ENCODE results near the gene NSL1. TPM values are rescaled to one million over a fixed set of nuclear protein-coding genes. Genes with fewer than 3 reads are reported as not detected.

The NSL1 gene
- total RNA-seq, 1 donor = 28.2 TPM

DNA sequence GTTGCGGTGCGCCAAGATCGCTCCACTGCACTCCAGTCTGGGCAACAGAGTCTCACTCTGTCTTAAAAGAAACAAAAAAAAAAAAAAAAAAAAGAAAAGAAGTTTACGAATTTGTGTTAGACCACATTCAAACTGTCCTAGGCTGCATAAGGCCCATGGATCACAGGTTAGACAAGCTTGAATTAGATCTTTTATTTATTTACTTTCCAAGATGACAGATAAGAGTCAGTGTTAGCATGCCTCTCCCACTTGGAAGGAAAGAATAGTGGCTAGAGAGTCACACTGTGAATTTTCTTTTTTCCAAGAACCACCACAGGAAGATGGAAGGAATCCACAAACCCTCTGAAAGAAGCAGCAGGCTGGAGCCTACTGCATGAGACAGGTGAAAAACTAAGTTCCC lies 29.3 kb downstream of the NSL1 start:
- Histone ChIP-seq H3K4me2 (ENCODE audit: insufficient read depth, low read length) (no peak overlapping the region), H3K36me3 (ENCODE audit: insufficient read depth, low read length) (no peaks in the 10 kb centered on the region), H2AFZ (ENCODE audit: low read length) (no peak overlapping the region), H3K9me3 (ENCODE audit: low read depth, low read length) (no peaks in the 10 kb centered on the region), H3K4me3 (ENCODE audit: insufficient read depth, low read length) (no peak overlapping the region), H3K27me3 (ENCODE audit: insufficient read depth, low read length) (no peaks in the 10 kb centered on the region), H3K79me2 (ENCODE audit: insufficient read depth, low read length) (peaks cover 16% of the 10 kb centered on the region), H4K20me1 (ENCODE audit: insufficient read depth, low read length) (peaks cover 3% of the 10 kb centered on the region), H3K27ac (ENCODE audit: low read depth, low read length) (no peak overlapping the region), H3K4me1 (ENCODE audit: insufficient read depth, low read length) (no peaks in the 10 kb centered on the region)
- TF ChIP-seq, protein P1, sequence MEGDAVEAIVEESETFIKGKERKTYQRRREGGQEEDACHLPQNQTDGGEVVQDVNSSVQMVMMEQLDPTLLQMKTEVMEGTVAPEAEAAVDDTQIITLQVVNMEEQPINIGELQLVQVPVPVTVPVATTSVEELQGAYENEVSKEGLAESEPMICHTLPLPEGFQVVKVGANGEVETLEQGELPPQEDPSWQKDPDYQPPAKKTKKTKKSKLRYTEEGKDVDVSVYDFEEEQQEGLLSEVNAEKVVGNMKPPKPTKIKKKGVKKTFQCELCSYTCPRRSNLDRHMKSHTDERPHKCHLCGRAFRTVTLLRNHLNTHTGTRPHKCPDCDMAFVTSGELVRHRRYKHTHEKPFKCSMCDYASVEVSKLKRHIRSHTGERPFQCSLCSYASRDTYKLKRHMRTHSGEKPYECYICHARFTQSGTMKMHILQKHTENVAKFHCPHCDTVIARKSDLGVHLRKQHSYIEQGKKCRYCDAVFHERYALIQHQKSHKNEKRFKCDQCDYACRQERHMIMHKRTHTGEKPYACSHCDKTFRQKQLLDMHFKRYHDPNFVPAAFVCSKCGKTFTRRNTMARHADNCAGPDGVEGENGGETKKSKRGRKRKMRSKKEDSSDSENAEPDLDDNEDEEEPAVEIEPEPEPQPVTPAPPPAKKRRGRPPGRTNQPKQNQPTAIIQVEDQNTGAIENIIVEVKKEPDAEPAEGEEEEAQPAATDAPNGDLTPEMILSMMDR (IDR thresholded peaks at IDR 0.05; ENCODE audit: extremely low read depth, low read depth, low read length) = no peak
- DNase-seq (ENCODE audit: insufficient read length, low spot score, missing footprints) = no peak

GRCh38 chr1:212760126-212760823 lies 31.3 kb downstream of the NSL1 start:
- Histone ChIP-seq H3K36me3 (ENCODE audit: insufficient read depth, low read length) (no peaks in the 10 kb centered on the region), H3K9me3 (ENCODE audit: low read depth, low read length) (no peaks in the 10 kb centered on the region), H3K79me2 (ENCODE audit: insufficient read depth, low read length) (peaks cover 16% of the 10 kb centered on the region), H2AFZ (ENCODE audit: low read length) (no peak overlapping the region), H3K4me3 (ENCODE audit: insufficient read depth, low read length) (no peak overlapping the region), H3K27ac (ENCODE audit: low read depth, low read length) (no peak overlapping the region), H3K4me2 (ENCODE audit: insufficient read depth, low read length) (no peak overlapping the region), H4K20me1 (ENCODE audit: insufficient read depth, low read length) (peaks cover 3% of the 10 kb centered on the region), H3K27me3 (ENCODE audit: insufficient read depth, low read length) (no peaks in the 10 kb centered on the region), H3K4me1 (ENCODE audit: insufficient read depth, low read length) (no peaks in the 10 kb centered on the region)
- TF ChIP-seq, protein P1 (IDR thresholded peaks at IDR 0.05; ENCODE audit: extremely low read depth, low read depth, low read length) = peak; percentile 52
- DNase-seq (ENCODE audit: insufficient read length, low spot score, missing footprints) = peak; percentile 45

- no peak overlapping the region for H3K27ac ChIP-seq (ENCODE audit: low read depth, low read length)
- H3K9me3 ChIP-seq (ENCODE audit: low read depth, low read length) = no peaks in the 10 kb centered on the region
- TF ChIP-seq, protein P1 (IDR thresholded peaks at IDR 0.05; ENCODE audit: extremely low read depth, low read depth, low read length) = no peak
- no peaks in the 10 kb centered on the region for H3K4me1 ChIP-seq (ENCODE audit: insufficient read depth, low read length)
- H3K79me2 ChIP-seq (ENCODE audit: insufficient read depth, low read length) = peaks cover 16% of the 10 kb centered on the region
- H2AFZ ChIP-seq (ENCODE audit: low read length) = no peak overlapping the region
- H4K20me1 ChIP-seq (ENCODE audit: insufficient read depth, low read length) = peaks cover 3% of the 10 kb centered on the region
- no peaks in the 10 kb centered on the region for H3K36me3 ChIP-seq (ENCODE audit: insufficient read depth, low read length)
- no peak for DNase-seq (ENCODE audit: insufficient read length, low spot score, missing footprints)
- H3K4me3 ChIP-seq (ENCODE audit: insufficient read depth, low read length) = no peak overlapping the region
- H3K27me3 ChIP-seq (ENCODE audit: insufficient read depth, low read length) = no peaks in the 10 kb centered on the region
- H3K4me2 ChIP-seq (ENCODE audit: insufficient read depth, low read length) = no peak overlapping the region
These were observed 31.9 kb downstream of the NSL1 start for GRCh38 chr1:212759683-212760082.

GRCh38 chr1:212754680-212755079 lies 36.9 kb downstream of the NSL1 start:
- Histone ChIP-seq H4K20me1 (ENCODE audit: insufficient read depth, low read length) (peaks cover 3% of the 10 kb centered on the region), H3K9me3 (ENCODE audit: low read depth, low read length) (no peaks in the 10 kb centered on the region), H3K79me2 (ENCODE audit: insufficient read depth, low read length) (peaks cover 4% of the 10 kb centered on the region), H3K4me2 (ENCODE audit: insufficient read depth, low read length) (no peak overlapping the region), H3K27me3 (ENCODE audit: insufficient read depth, low read length) (no peaks in the 10 kb centered on the region), H3K27ac (ENCODE audit: low read depth, low read length) (no peak overlapping the region), H3K4me1 (ENCODE audit: insufficient read depth, low read length) (peaks cover 19% of the 10 kb centered on the region), H3K4me3 (ENCODE audit: insufficient read depth, low read length) (no peak overlapping the region), H2AFZ (ENCODE audit: low read length) (no peak overlapping the region), H3K36me3 (ENCODE audit: insufficient read depth, low read length) (no peaks in the 10 kb centered on the region)
- DNase-seq (ENCODE audit: insufficient read length, low spot score, missing footprints) = no peak
- TF ChIP-seq, protein P1 (IDR thresholded peaks at IDR 0.05; ENCODE audit: extremely low read depth, low read depth, low read length) = no peak

All from osteoblast (primary cell).